Dermis microvascular lymphatic vessel endothelial cell (primary cell): Measurements from ENCODE around the gene MSL3. TPM values are rescaled to one million over a fixed set of nuclear protein-coding genes. Genes with fewer than 3 reads are reported as not detected.

ENCODE experiments used
- DNase-seq, 2 donors: peaks; one replicate each; pipeline versions ENCODE4 v3.0.0 to v3.0.0-alpha.2; 2010; ENCODE audit warnings: low read depth in 2 of 2
- total RNA-seq: library from RNA; depleted of rRNA; stranded (reverse); fragments of >200 nt; gene quantifications from 2 replicates; pipeline ENCODE4 v1.2.1, GENCODE V29; 2014

The MSL3 gene, protein sequence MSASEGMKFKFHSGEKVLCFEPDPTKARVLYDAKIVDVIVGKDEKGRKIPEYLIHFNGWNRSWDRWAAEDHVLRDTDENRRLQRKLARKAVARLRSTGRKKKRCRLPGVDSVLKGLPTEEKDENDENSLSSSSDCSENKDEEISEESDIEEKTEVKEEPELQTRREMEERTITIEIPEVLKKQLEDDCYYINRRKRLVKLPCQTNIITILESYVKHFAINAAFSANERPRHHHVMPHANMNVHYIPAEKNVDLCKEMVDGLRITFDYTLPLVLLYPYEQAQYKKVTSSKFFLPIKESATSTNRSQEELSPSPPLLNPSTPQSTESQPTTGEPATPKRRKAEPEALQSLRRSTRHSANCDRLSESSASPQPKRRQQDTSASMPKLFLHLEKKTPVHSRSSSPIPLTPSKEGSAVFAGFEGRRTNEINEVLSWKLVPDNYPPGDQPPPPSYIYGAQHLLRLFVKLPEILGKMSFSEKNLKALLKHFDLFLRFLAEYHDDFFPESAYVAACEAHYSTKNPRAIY
- total RNA-seq = 20.1 and 21.2 TPM in 2 replicates

GRCh38 chrX:11757719-11758399 is at the start of gene MSL3:
MSL3 (plus strand) TSS chrX:11758237; CDS start chrX:11758264, 27 bp downstream.
- DNase-seq = peak in 1 of 2 donors; percentile 78

GRCh38 chrX:11722304-11722703 is 35.7 kb upstream of the MSL3 start:
- no peak for DNase-seq

GRCh38 chrX:11724122-11725017 is 33.7 kb upstream of the MSL3 start:
- peak; percentile 2 to 22 for DNase-seq

- no peak for DNase-seq
Observed at GRCh38 chrX:11725631-11726442, 32.2 kb upstream of the MSL3 start.

GRCh38 chrX:11728556-11728955 is 29.5 kb upstream of the MSL3 start:
- no peak for DNase-seq

GRCh38 chrX:11733614-11734013 is 24.4 kb upstream of the MSL3 start:
- DNase-seq = no peak

- no peak for DNase-seq
Observed at GRCh38 chrX:11739776-11740175, 18.3 kb upstream of the MSL3 start.

DNA sequence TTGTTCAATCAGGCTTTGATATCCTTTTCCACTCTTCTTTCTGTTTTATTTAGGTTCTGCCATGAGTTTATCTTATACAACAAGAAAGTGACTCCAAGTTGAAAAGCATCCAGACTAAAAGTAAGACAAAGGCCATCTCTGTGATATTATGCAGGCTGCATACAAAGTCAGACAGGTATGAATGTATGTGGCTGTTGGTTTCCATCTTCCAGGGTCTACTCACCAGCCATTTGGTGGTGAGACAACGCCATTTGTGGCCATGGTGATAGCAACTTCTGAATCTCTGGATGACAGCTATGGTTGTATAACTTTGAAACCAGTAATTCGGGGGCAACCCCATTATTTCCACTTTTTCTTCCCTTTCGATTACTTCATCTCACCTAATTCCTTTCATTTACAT is 17.2 kb upstream of the MSL3 start:
- DNase-seq = no peak

DNA sequence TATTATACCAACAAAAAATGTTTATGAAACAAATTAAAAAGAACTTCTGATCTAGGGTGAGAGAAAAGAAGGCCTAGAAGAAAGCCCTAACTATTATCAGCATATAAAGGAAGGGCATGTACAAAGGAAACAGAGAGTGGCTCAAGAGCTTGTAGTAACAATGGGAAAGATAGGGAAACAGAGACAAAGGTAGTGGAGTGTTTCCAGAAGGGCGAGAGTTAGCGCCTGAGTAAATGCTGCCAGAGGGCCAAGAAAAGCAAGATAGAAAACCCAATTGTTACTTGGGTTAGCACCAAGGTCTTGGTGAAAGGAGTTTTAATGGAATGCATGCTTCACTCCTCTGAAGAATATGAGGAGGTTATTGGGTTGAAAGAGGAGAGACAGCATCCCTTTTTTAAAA is 16.5 kb upstream of the MSL3 start:
- DNase-seq = no peak

DNA sequence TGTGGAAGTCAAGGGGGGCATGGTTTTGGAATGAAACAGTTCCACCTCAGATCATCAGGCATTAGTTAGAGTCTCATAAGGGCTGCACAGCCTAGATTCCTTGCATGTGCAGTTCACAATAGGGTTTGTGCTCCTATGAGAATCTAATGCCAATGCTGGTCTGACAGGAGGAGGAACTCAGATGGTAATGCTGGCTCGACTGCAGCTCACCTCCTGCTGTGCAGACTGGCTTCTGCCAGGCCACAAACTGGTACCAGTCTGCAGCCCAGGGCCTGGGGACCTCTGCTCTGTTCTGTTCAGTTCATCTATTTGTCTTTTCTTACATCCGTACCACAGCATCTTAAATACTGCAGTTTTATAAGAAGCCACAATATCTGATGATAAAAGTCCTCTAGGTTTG is 12.2 kb upstream of the MSL3 start:
- no peak for DNase-seq

DNA sequence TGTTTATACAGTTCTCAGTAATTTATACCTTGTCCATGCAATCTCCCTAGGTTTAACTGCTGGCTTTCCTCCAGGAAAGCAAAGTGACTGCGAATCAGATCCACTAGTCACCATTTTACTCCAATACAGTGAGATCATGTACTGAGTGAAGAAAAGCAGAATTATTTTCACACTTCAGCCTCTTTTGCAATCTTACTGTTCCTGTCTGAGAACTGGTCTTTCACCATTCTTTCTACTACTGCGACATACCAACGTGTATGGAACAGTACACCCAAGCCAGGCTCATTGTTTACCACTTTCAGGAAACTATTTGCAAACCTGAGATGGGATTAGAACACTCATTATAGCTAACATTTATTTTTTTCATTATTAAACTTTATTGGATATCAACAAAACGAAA is 8.0 kb upstream of the MSL3 start:
- DNase-seq = no peak

GRCh38 chrX:11750694-11751093 is 7.3 kb upstream of the MSL3 start:
- DNase-seq = no peak

DNA sequence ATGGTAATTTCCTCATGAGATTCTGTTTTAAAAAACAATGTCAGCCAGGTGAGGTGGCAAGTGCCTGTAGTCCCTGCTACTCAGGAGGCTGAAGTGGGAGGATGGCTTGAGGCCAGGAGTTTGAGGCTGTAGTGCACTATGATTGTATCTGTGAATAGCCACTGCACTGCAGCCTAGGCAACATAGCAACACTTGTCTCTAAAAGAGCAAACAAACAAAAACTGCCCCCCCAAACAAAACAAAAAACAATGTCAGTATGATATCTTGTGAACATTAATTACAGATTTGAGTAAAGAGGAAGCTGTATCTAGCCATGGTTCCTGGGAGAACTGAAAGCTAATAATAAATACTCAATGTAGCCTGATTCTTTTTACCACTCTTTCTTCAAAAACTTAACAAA is 6.8 kb upstream of the MSL3 start:
- DNase-seq = no peak

DNA sequence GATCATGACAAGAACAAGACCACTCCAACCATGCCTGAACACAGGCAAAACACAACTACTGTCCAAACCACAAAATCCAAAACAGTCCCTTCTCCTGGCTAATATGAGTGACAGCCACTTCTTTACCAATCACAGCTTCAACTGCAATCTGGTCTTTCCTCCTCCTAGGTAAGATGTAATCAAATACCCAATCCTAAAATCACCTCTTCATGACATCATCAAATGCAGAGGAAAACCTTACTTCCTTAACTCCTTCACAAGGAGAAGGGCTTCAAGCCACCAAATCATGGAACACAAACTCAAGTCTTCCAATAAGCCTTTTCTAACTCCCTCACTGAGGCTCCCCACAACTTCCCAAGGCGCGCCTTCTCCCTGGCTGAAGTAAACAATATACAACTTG is 4.4 kb upstream of the MSL3 start:
- DNase-seq = no peak

- no peak for DNase-seq
Observed at GRCh38 chrX:11754958-11755645, 2.9 kb upstream of the MSL3 start.

DNA sequence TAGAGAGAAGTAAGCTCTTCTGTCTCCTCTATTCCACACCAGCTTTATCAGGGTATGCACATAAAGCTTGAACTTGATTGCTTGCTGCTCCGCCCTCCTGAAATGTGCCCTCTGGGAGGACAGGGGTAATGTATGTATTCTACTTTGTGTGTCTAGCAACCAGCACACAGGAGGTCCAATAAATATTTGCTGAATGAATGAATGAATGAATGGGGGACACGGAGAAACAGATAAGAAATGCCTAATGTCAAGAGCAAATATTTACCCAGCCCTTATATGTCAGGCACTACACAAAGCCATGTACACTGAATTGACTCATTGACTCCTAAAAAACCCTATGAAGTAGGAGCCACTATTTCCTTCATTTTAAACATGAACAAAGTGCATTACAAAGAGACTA is 2.3 kb upstream of the MSL3 start:
- no peak for DNase-seq

DNA sequence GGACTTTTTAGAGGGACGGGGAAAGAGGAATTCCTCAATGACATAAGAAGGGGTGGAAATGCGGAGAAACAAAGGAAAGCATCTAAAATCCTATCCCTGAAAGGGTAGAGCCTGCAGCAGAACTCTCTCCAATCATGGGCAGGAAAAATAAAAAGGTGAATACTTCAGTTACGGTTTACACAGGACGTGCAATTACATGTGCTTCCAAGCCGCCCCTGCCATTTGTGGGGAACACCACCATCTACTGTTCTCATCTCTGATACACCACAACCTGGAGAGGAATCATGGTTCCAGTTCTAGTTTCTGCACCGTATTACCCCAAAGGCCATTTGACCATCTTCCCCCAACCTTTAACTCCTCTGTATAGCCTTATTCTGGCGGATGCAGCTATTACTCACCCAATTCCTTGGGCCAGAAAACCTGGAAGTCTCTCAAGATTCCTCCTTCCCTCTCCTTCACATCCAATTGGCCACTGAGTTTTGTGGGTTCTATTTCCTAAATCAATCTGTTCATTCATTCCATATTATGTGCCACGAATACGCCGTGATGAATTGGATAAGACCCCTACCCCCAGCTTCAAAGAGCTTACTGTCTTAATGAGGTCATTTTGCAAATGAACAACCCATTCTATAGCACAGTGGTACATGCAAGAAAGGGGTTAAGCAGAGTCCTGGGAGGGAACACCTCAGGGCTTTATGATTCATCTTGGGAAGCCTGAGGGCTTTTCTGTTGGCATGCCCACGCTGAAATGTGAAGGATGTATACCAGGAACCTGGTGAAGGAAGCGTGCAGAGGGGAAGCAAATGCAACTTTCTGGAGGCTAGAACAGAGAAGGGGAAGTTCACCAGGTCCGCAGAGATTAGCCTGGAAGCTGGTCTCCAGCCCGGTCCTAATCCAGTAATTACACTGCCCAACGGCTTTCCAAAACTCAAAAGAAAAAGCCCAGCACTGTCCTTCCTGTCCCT is 1.4 kb upstream of the MSL3 start:
- no peak for DNase-seq

DNA sequence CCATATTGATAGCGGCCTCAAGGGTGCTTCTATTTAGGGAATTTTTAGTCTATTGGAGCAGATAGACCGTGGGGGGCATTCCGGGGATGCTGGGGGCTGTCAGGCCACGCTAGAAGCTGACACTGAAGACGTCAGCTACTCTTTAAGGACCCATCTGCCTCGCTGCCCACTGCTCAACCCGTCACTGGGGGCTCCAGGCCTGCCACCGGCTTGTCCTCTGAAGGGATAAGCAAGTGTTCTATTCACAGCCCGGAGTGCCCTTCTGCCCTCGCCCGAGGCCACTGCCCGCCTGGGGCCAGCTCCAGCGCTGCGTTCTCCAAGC is 679 bp upstream of the MSL3 start:
- DNase-seq = no peak
